Naive B cell (primary cell): Measurements from ENCODE around the gene IL17B. TPM values are rescaled to one million over a fixed set of nuclear protein-coding genes. Genes with fewer than 3 reads are reported as not detected.

ENCODE experiments used
- ATAC-seq, 2 donors: fragments of 150-1000 bp; cut with Tn5 transposase; 2 replicates each; pipeline ENCODE4 v1.10.0; 2021; ENCODE audit warnings: low read depth in 2 of 2, mild to moderate bottlenecking in 2 of 2, moderate library complexity in 2 of 2
- DNase-seq: peaks from one replicate; pipeline ENCODE4 v3.0.0; 2022
- H3K27ac Mint-ChIP-seq, 6 donors: one replicate each; pipeline ENCODE4 v1.8.0; 2020 to 2022; ENCODE audit warnings: mild to moderate bottlenecking in 6 of 6, mixed read lengths in 6 of 6, moderate library complexity in 5 of 6, inconsistent platforms in 2 of 6
- H3K27me3 Mint-ChIP-seq, 3 donors: one replicate each; pipeline ENCODE4 v1.8.0; 2021 to 2022; ENCODE audit warnings: mixed read lengths in 3 of 3, mild to moderate bottlenecking in 1 of 3
- H3K36me3 Mint-ChIP-seq, 2 donors: one replicate each; pipeline ENCODE4 v1.8.0; 2020 to 2022; ENCODE audit warnings: mixed read lengths in 2 of 2, inconsistent platforms in 1 of 2, mild to moderate bottlenecking in 1 of 2
- H3K4me1 Mint-ChIP-seq, 3 donors: one replicate each; pipeline ENCODE4 v1.8.0; 2020 to 2022; ENCODE audit warnings: mixed read lengths in 3 of 3, inconsistent platforms in 1 of 3, mild to moderate bottlenecking in 1 of 3, moderate library complexity in 1 of 3
- H3K4me3 Mint-ChIP-seq, 8 donors: one replicate each; pipeline ENCODE4 v1.8.0; 2020 to 2022; ENCODE audit warnings: mild to moderate bottlenecking in 8 of 8, mixed read lengths in 8 of 8, moderate library complexity in 8 of 8, inconsistent platforms in 2 of 8
- H3K9me3 Mint-ChIP-seq, 7 donors: one replicate each; pipeline ENCODE4 v1.8.0; 2020 to 2022; ENCODE audit warnings: mixed read lengths in 7 of 7, mild to moderate bottlenecking in 5 of 7, inconsistent platforms in 2 of 7, moderate library complexity in 1 of 7
- polyA plus RNA-seq, 6 donors: library from polyadenylated mRNA; unstranded; fragments of 300-500 nt; fragmentation: Illumina TruSeq; gene quantifications; one replicate each; pipeline ENCODE4 v1.2.3, GENCODE V29; 2021; ENCODE audit warnings: low read depth in 6 of 6

The IL17B gene
- polyA plus RNA-seq, 6 donors from 2014 or later, result not detected

GRCh38 chr5:149360272-149360671 is 18.8 kb downstream of the IL17B start:
- ATAC-seq, result no peak
- peak overlapping the region in 1 of 8 donors; percentile 84 for H3K4me3 Mint-ChIP-seq
- peaks cover 14 to 32% (median 17%) of the 10 kb centered on the region in 3 donors for H3K4me1 Mint-ChIP-seq
- peak overlapping the region in 2 of 6 donors; percentile 7 to 65 for H3K27ac Mint-ChIP-seq
- H3K9me3 Mint-ChIP-seq, result no peaks in the 10 kb centered on the region
- H3K27me3 Mint-ChIP-seq, result no peaks in the 10 kb centered on the region
- DNase-seq, result no peak
- peaks cover 1 to 3% of the 10 kb centered on the region in 2 donors for H3K36me3 Mint-ChIP-seq

- peaks cover 7 to 10% of the 10 kb centered on the region in 2 donors for H3K36me3 Mint-ChIP-seq
- no peak for ATAC-seq
- H3K4me3 Mint-ChIP-seq, result peak overlapping the region; percentile 65 to 95 (median 88)
- peaks cover 17 to 36% (median 17%) of the 10 kb centered on the region in 3 donors for H3K4me1 Mint-ChIP-seq
- peak overlapping the region in 1 of 6 donors; percentile 78 for H3K27ac Mint-ChIP-seq
- no peaks in the 10 kb centered on the region for H3K9me3 Mint-ChIP-seq
- no peaks in the 10 kb centered on the region for H3K27me3 Mint-ChIP-seq
- no peak for DNase-seq
Observed at GRCh38 chr5:149358868-149359495, 20.1 kb downstream of the IL17B start.

DNA sequence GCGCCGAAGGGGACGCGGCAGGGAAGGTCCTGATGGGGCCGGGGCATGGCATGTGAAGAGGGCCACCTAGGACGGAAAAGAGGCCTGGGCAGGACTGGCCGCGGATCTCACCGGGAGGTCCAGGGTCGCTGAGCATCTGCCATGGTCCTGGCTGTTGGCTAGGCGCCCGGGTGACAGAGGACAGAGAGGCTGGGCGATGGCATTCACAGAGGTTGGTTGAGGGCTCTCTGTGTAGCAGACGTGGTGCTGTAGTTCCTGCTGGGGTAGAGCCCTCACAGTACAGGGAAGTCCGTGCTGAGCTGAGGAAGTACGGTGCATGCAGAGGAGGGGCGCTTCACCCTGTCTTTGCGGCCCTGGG is 20.8 kb downstream of the IL17B start:
- DNase-seq, result peak; percentile 46
- Mint-ChIP-seq H3K27me3 (no peaks in the 10 kb centered on the region), H3K27ac (peak overlapping the region; percentile 15 to 95 (median 71)), H3K4me1 (peaks cover 17 to 36% (median 17%) of the 10 kb centered on the region in 3 donors), H3K4me3 (peak overlapping the region; percentile 82 to 98 (median 92)), H3K36me3 (peaks cover 7 to 13% of the 10 kb centered on the region in 2 donors), H3K9me3 (no peaks in the 10 kb centered on the region)
- peak; percentile 51 to 53 for ATAC-seq

DNA sequence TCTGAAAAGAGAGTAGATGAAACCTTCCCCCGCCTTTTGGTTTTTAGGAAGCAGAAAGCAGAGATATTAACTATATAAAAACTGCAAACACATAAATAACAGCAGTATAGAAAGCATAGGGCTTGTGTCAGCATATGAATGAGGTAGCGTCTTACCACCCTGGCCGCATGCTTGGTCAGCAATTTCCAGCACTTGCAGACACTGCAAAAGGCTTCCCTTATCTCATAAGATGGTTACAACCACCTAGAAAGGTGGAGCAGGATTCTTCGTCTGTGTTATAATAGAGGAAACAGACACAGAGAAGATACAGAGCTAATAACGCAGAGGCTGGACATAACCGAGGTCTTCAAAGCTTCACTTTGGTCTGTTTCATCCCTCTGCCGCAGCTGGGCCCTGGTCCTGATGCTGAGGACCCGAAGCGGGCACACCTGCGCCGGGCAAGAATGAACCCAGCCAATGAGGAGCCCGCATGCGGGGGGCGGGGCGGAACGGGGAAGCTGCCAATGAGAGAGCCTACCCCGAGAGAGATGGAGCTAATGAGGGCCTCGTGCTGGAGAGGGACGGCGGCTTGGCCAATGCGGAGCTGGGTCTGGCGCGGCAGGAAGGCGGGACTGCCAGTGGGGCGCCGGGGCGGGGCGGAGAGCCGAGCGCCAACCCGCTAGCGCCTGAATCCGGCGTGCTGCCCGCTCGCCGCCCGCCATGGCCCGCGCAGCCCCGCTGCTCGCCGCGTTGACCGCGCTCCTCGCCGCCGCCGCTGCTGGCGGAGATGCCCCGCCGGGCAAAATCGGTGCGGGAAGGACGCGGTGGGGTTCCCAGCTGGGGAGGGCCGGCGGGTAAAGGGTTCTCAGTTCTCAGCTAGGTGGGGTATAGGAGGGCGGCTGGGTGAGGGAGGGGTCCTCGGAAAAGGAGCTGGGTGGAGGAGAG is 21.5 kb downstream of the IL17B start, which contains the start of gene PCYOX1L:
TSS of gene PCYOX1L (plus strand) at position 677 of the 924 bp plus-strand sequence. CDS start at position 700, 23 bp downstream.
- ATAC-seq (peak; percentile 96 to 98), DNase-seq (peak; percentile 97)
- Mint-ChIP-seq H3K4me3 (peak within 1 kb of the TSS; percentile 82 to 98 (median 92)), H3K27me3 (no peaks in the 10 kb centered on the region), H3K27ac (peak within 1 kb of the TSS; percentile 33 to 95 (median 71)), H3K9me3 (no peaks in the 10 kb centered on the region), H3K36me3 (peaks cover 8 to 15% of the 10 kb centered on the region in 2 donors), H3K4me1 (peaks cover 17 to 36% (median 17%) of the 10 kb centered on the region in 3 donors)

GRCh38 chr5:149356391-149356790 is 22.7 kb downstream of the IL17B start:
- Mint-ChIP-seq H3K4me1 (peaks cover 17 to 36% (median 17%) of the 10 kb centered on the region in 3 donors), H3K36me3 (peaks cover 15 to 19% of the 10 kb centered on the region in 2 donors), H3K9me3 (no peaks in the 10 kb centered on the region), H3K27ac (no peak overlapping the region), H3K27me3 (no peaks in the 10 kb centered on the region), H3K4me3 (peak overlapping the region in 1 of 8 donors; percentile 49)
- ATAC-seq, result no peak
- no peak for DNase-seq

GRCh38 chr5:149355688-149356087 is 23.4 kb downstream of the IL17B start:
- Mint-ChIP-seq H3K4me3 (peak overlapping the region in 1 of 8 donors; percentile 49), H3K4me1 (peaks cover 17 to 36% (median 17%) of the 10 kb centered on the region in 3 donors), H3K27ac (no peak overlapping the region), H3K36me3 (peaks cover 19 to 26% of the 10 kb centered on the region in 2 donors), H3K27me3 (no peaks in the 10 kb centered on the region), H3K9me3 (no peaks in the 10 kb centered on the region)
- ATAC-seq (no peak), DNase-seq (no peak)

DNA sequence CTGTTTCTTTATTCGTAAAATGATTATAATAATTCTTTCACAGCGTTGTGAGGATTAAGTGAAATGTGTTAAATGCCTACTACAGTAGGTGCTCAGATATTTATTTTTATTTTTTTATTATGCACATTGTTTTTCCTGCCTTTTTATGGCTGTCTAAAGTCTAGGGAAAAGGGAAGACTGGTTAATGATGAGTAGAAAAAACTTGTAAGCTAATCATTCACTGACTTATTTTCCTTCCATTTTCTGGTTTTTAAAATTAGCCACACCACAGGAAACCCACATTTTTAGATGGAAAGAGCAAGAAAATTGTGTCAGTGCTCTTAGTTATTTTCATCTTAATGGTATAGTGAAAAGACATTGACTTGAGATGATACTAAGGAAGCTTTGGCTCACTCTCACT is 25.2 kb downstream of the IL17B start:
- H3K27me3 Mint-ChIP-seq, result no peaks in the 10 kb centered on the region
- no peak overlapping the region for H3K27ac Mint-ChIP-seq
- peaks cover 31 to 43% of the 10 kb centered on the region in 2 donors for H3K36me3 Mint-ChIP-seq
- no peak for ATAC-seq
- peak overlapping the region in 1 of 8 donors; percentile 54 for H3K4me3 Mint-ChIP-seq
- no peaks in the 10 kb centered on the region for H3K9me3 Mint-ChIP-seq
- H3K4me1 Mint-ChIP-seq, result peaks cover 12 to 23% (median 16%) of the 10 kb centered on the region in 3 donors
- no peak for DNase-seq

- DNase-seq, result no peak
- Mint-ChIP-seq H3K27ac (no peak overlapping the region), H3K9me3 (no peaks in the 10 kb centered on the region), H3K4me3 (peak overlapping the region in 1 of 8 donors; percentile 23), H3K4me1 (peaks cover 3 to 11% (median 7%) of the 10 kb centered on the region in 3 donors), H3K27me3 (no peaks in the 10 kb centered on the region), H3K36me3 (peaks cover 31 to 50% of the 10 kb centered on the region in 2 donors)
- ATAC-seq, result no peak
Observed at GRCh38 chr5:149352169-149352568, 26.9 kb downstream of the IL17B start.

- no peak for ATAC-seq
- Mint-ChIP-seq H3K9me3 (peaks cover 0 to 3% (median 0%) of the 10 kb centered on the region in 7 donors), H3K4me3 (peak overlapping the region in 1 of 8 donors; percentile 54), H3K27me3 (no peaks in the 10 kb centered on the region), H3K4me1 (peaks cover 14 to 25% (median 22%) of the 10 kb centered on the region in 3 donors), H3K27ac (no peak overlapping the region), H3K36me3 (peaks cover 25 to 43% of the 10 kb centered on the region in 2 donors)
- DNase-seq, result no peak
Observed at GRCh38 chr5:149349382-149349781, 29.7 kb downstream of the IL17B start.

DNA sequence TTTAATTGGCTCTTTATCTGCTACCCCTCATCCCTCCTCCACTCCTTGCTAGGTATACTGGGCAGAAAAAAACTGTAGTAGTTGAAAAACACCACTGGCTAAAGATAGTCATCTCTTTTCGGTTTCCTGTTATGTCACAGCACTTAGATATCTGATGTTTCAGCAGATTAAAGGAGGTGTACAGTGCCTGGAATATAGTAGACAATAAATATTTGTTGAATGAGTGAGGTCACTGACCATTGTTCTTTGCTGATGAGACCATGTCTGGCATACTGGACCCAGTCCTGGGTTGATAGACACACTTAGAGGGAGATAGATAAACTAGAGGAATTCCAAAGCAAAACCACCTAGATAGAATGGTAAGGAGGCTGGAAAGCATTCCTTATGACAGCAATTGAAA is 30.6 kb downstream of the IL17B start:
- Mint-ChIP-seq H3K9me3 (peaks cover 0 to 3% (median 0%) of the 10 kb centered on the region in 7 donors), H3K36me3 (peaks cover 20 to 43% of the 10 kb centered on the region in 2 donors), H3K4me3 (peak overlapping the region in 1 of 8 donors; percentile 76), H3K27me3 (no peaks in the 10 kb centered on the region), H3K4me1 (peaks cover 19 to 25% (median 22%) of the 10 kb centered on the region in 3 donors), H3K27ac (no peak overlapping the region)
- DNase-seq, result no peak
- no peak for ATAC-seq

GRCh38 chr5:149345892-149346222 is 33.2 kb downstream of the IL17B start:
- Mint-ChIP-seq H3K36me3 (peaks cover 13 to 26% of the 10 kb centered on the region in 2 donors), H3K27me3 (no peaks in the 10 kb centered on the region), H3K4me3 (peak overlapping the region; percentile 84 to 97 (median 90)), H3K27ac (peak overlapping the region in 5 of 6 donors; percentile 21 to 92 (median 72)), H3K4me1 (peaks cover 19 to 25% (median 22%) of the 10 kb centered on the region in 3 donors), H3K9me3 (peaks cover 0 to 6% (median 0%) of the 10 kb centered on the region in 7 donors)
- DNase-seq, result no peak
- ATAC-seq, result peak; percentile 2 to 3

DNA sequence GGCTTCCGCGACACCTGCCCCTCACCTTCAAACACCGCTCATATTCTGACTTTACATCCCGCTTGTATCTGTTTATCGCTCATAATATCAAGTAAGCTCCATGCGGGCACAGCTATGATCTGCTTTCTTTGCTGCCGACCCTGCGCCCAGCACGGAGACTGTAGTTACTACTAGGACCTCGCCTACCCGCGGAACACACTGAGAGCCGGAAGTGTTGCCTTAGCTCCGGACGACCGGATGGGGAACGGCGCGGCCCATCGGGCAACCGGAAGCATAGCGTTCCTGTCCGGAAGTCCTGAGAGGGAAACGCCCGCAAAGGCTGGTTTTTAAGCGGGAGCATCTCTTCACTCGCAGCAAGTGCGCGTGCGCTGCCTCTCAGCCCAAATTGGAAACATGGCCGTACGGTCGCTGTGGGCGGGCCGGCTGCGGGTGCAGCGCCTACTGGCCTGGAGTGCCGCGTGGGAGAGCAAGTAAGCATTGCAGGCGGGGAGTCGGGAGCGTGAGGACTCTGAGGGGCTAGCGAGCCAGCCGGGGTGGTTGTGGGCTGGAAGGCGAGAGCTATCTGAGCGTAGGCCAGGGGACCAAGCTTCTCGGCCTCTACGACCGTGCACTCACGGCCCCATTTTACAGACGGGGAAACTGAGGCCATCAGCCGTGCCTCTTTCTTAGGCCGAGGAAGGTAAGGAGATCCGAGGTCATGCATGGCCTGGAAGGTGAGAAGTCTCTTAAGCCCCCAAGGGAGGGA is 33.8 kb downstream of the IL17B start, which contains the start of gene GRPEL2:
TSS of gene GRPEL2 (plus strand) at position 353 of the 745 bp plus-strand sequence. CDS start at position 394, 41 bp downstream.
- Mint-ChIP-seq H3K9me3 (peaks cover 0 to 6% (median 0%) of the 10 kb centered on the region in 7 donors), H3K36me3 (peaks cover 8 to 20% of the 10 kb centered on the region in 2 donors), H3K27me3 (no peaks in the 10 kb centered on the region), H3K4me1 (peaks cover 19 to 23% (median 22%) of the 10 kb centered on the region in 3 donors), H3K4me3 (peak within 1 kb of the TSS; percentile 84 to 97 (median 90)), H3K27ac (peak within 1 kb of the TSS; percentile 77 to 92 (median 89))
- DNase-seq, result peak; percentile 75
- peak; percentile 82 to 84 for ATAC-seq
